Measurements from ENCODE around the gene AIFM2. TPM values are rescaled to one million over a fixed set of nuclear protein-coding genes. Genes with fewer than 3 reads are reported as not detected.
"Not testable (repeated sequence)": the region's sequence is repeated elsewhere in the genome, so short reads cannot be mapped to it uniquely, and the experiment has no call there.

The AIFM2 gene
- total and polyA plus RNA-seq, 2 donors (not counting 3 experiments of a cell fraction or from before 2014, with no cell fraction given), result 6.9 to 8.7 TPM

GRCh38 chr10:70084189-70084588 is 48.4 kb downstream of the AIFM2 start:
- CTCF ChIA-PET, result no interaction called here
- Histone ChIP-seq H2AFZ (ENCODE audit: low read depth, low read length) (no peak overlapping the region), H4K20me1 (replicated peaks; ENCODE audit: control insufficient read depth, extremely low read depth, insufficient read depth, low read length) (no peaks in the 10 kb centered on the region), H3K27ac (ENCODE audit: insufficient read depth, low read depth, low read length) (no peak overlapping the region), H3K9me1 (replicated peaks; ENCODE audit: control insufficient read depth, extremely low read depth, insufficient read depth, low read length) (no peaks in the 10 kb centered on the region), H3K79me2 (ENCODE audit: control insufficient read depth, insufficient read depth, low read length) (no peaks in the 10 kb centered on the region), H3K9me3 (replicated peaks; ENCODE audit: control insufficient read depth, insufficient read depth, low read length) (no peaks in the 10 kb centered on the region), H3K4me2 (ENCODE audit: insufficient read depth, low read length) (no peak overlapping the region), H3K27me3 (ENCODE audit: control insufficient read depth in 2 of 2, insufficient read depth in 2 of 2, low read length in 2 of 2) (peaks cover 19% of the 10 kb centered on the region in 2 experiments), H3K9ac (replicated peaks; ENCODE audit: extremely low read depth, insufficient read depth, low read length) (no peak overlapping the region), H3K36me3 (ENCODE audit: control insufficient read depth in 2 of 2, extremely low read depth in 1 of 2, insufficient read depth in 2 of 2, low read length in 2 of 2) (no peaks in the 10 kb centered on the region), H3K4me3 (replicated peaks in 1 of 3; ENCODE audit: insufficient read depth in 1 of 3, low read depth in 1 of 3, low read length in 3 of 3) (no peak overlapping the region), H3K4me1 (ENCODE audit: control insufficient read depth, extremely low read depth, insufficient read depth, low read length) (no peaks in the 10 kb centered on the region)
- DNase-seq (ENCODE audit: low read depth, low spot score) (no peak), FAIRE-seq (peak; percentile 62)
- POLR2A ChIA-PET, result interaction anchor here (0.6 kb wide), 1 partner anchor 1235 kb away, joined by 5 read pairs; the partner anchor contains the start of gene SLC29A3
- TF ChIP-seq GATA2 (IDR thresholded peaks at IDR 0.05; ENCODE audit: insufficient read depth, insufficient read length, low read depth, low read length) (no peak), FOS (IDR thresholded peaks at IDR 0.05; ENCODE audit: borderline replicate concordance, insufficient read depth, low read length) (no peak), MYC (IDR thresholded peaks at IDR 0.05; ENCODE audit: low read depth, low read length) (no peak), JUN (IDR thresholded peaks at IDR 0.05; ENCODE audit: borderline replicate concordance, insufficient read depth, insufficient read length, low read depth) (no peak), CTCF (IDR thresholded peaks at IDR 0.05; ENCODE audit: extremely low read depth in 1 of 2, insufficient read depth in 1 of 2, low read depth in 1 of 2, low read length in 2 of 2) (no peak), MAX (IDR thresholded peaks at IDR 0.05; ENCODE audit: insufficient read depth, insufficient read length) (no peak), EZH2 (IDR thresholded peaks at IDR 0.05; ENCODE audit: borderline replicate concordance, low read depth, low read length, severe bottlenecking) (no peak), POLR2AphosphoS5 (IDR thresholded peaks at IDR 0.05; ENCODE audit: insufficient read depth, low read depth, low read length) (no peak), POLR2A (IDR thresholded peaks at IDR 0.05; ENCODE audit: low read depth, low read length) (no peak)
- dilution Hi-C loops (cut with MboI; ENCODE audit: extremely low pct_ligation_motif_present, low sequenced_read_pairs) (no loop called here), intact Hi-C loops (cut with micrococcal nuclease) (no loop called here)
- BruUV-seq (replicated peaks), result no TSS peak

DNA sequence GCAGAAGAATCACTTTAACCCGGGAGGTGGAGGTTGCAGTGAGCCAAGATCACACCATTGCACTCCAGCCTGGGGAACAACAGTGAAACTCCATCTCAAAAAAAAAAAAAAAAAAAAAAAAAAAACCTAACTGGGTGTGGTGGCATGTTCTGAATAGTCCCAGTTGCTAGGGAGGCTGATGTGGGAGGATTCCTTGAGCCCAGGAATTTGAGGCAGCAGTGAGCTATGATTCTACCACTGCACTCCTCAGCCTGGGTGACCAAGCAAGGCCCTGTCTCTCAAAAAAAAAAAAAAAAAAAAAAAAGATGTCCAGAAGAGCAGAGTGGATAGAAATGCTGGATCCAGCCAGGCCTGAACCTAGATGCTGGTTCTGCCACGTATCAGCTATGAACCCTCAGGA is 51.8 kb downstream of the AIFM2 start:
- POLR2A ChIA-PET; DNase-seq (ENCODE audit: low read depth, low spot score); H3K27ac ChIP-seq (ENCODE audit: insufficient read depth, low read depth, low read length); H3K36me3 ChIP-seq (ENCODE audit: control insufficient read depth in 2 of 2, extremely low read depth in 1 of 2, insufficient read depth in 2 of 2, low read length in 2 of 2); H3K4me2 ChIP-seq (ENCODE audit: insufficient read depth, low read length); H3K9ac ChIP-seq (replicated peaks; ENCODE audit: extremely low read depth, insufficient read depth, low read length); dilution Hi-C loops (cut with MboI; ENCODE audit: extremely low pct_ligation_motif_present, low sequenced_read_pairs); H3K9me1 ChIP-seq (replicated peaks; ENCODE audit: control insufficient read depth, extremely low read depth, insufficient read depth, low read length); BruUV-seq (replicated peaks); FAIRE-seq; H3K79me2 ChIP-seq (ENCODE audit: control insufficient read depth, insufficient read depth, low read length); H2AFZ ChIP-seq (ENCODE audit: low read depth, low read length); intact Hi-C loops (cut with micrococcal nuclease); H3K9me3 ChIP-seq (replicated peaks; ENCODE audit: control insufficient read depth, insufficient read depth, low read length); H3K4me1 ChIP-seq (ENCODE audit: control insufficient read depth, extremely low read depth, insufficient read depth, low read length); H3K4me3 ChIP-seq (replicated peaks in 1 of 3; ENCODE audit: insufficient read depth in 1 of 3, low read depth in 1 of 3, low read length in 3 of 3); H4K20me1 ChIP-seq (replicated peaks; ENCODE audit: control insufficient read depth, extremely low read depth, insufficient read depth, low read length): not testable (repeated sequence)
- CTCF ChIA-PET, result interaction anchor here (0.6 kb wide), 2 partner anchors 45 to 141 kb away, joined by 3 to 4 read pairs; no protein-coding TSS in a partner anchor
- H3K27me3 ChIP-seq (ENCODE audit: control insufficient read depth in 2 of 2, insufficient read depth in 2 of 2, low read length in 2 of 2), result peaks cover 12 to 15% of the 10 kb centered on the region in 2 experiments

All from endothelial cell of umbilical vein (primary cell).